Keratinocyte (primary cell): ENCODE results near the gene DOCK1. TPM values are rescaled to one million over a fixed set of nuclear protein-coding genes. Genes with fewer than 3 reads are reported as not detected.
A peak's percentile ranks its signal among the peaks of the same experiment; 100 is the strongest.

Experiments
- DNase-seq: peaks from one replicate; pipeline ENCODE4 v3.0.0-alpha.2; 2011; ENCODE audit warnings: low read depth, missing footprints, low spot score
- FAIRE-seq: peaks from 2 replicates; lab custom pipeline; 2011; peaks lifted over from hg19 to GRCh38; lab: Jason Lieb, UNC
- H2AFZ ChIP-seq: 2 replicates; pipeline ENCODE4 v1.6.0; 2012; ENCODE audit warnings: low read length, control low read depth, inconsistent platforms; ENCODE audit not compliant: control insufficient read depth
- H3K27ac ChIP-seq: 2 replicates; pipeline ENCODE4 v1.5.1; 2011; ENCODE audit warnings: low read length; ENCODE audit not compliant: control insufficient read depth, insufficient read depth
- H3K27me3 ChIP-seq: 3 replicates; pipeline ENCODE4 v1.6.0; 2011; ENCODE audit warnings: low read length; ENCODE audit not compliant: control insufficient read depth, insufficient read depth; ENCODE audit errors: extremely low read depth
- H3K36me3 ChIP-seq, 2 experiments: 2 replicates in 1 of 2; 3 replicates in 1 of 2; pipeline ENCODE4 v1.5.1; 2011; ENCODE audit warnings: low read length in 2 of 2, mild to moderate bottlenecking in 1 of 2; ENCODE audit not compliant: control insufficient read depth in 2 of 2, insufficient read depth in 2 of 2; ENCODE audit errors: extremely low read depth in 1 of 2
- H3K4me1 ChIP-seq: 3 replicates; pipeline ENCODE4 v1.5.1; 2011; ENCODE audit warnings: low read length; ENCODE audit not compliant: control insufficient read depth, insufficient read depth; ENCODE audit errors: extremely low read depth
- H3K4me2 ChIP-seq: 3 replicates; pipeline ENCODE4 v1.6.0; 2011; ENCODE audit warnings: low read depth, low read length; ENCODE audit not compliant: control insufficient read depth, insufficient read depth; ENCODE audit errors: extremely low read depth
- H3K4me3 ChIP-seq, 3 experiments: fragments of 200-600 bp in 1 of 3; sonication (generic) in 1 of 3; 2 replicates in 2 of 3; 3 replicates in 1 of 3; pipeline ENCODE4 v1.5.1; 2011 to 2016; ENCODE audit warnings: low read length in 3 of 3, mild to moderate bottlenecking in 3 of 3, control low read depth in 2 of 3, inconsistent platforms in 1 of 3, low read depth in 1 of 3, mixed read lengths in 1 of 3, mixed run types in 1 of 3, moderate library complexity in 1 of 3; ENCODE audit not compliant: control insufficient read depth in 2 of 3, insufficient read depth in 2 of 3; ENCODE audit errors: extremely low read depth in 1 of 3
- H3K79me2 ChIP-seq: 2 replicates; pipeline ENCODE4 v1.6.0; 2012; ENCODE audit warnings: low read length; ENCODE audit not compliant: control insufficient read depth, insufficient read depth
- H3K9ac ChIP-seq: 3 replicates; pipeline ENCODE4 v1.6.0; 2011; ENCODE audit warnings: low read length; ENCODE audit not compliant: control insufficient read depth, insufficient read depth; ENCODE audit errors: extremely low read depth
- H3K9me1 ChIP-seq: 3 replicates; pipeline ENCODE4 v1.6.0; 2011; ENCODE audit warnings: low read length; ENCODE audit not compliant: control insufficient read depth, insufficient read depth; ENCODE audit errors: extremely low read depth
- H3K9me3 ChIP-seq: 2 replicates; pipeline ENCODE4 v1.5.1; 2012; ENCODE audit warnings: low read depth, low read length; ENCODE audit not compliant: control insufficient read depth
- H4K20me1 ChIP-seq: 3 replicates; pipeline ENCODE4 v1.6.0; 2011; ENCODE audit warnings: low read length; ENCODE audit not compliant: control insufficient read depth, insufficient read depth; ENCODE audit errors: extremely low read depth
- EZH2 ChIP-seq: IDR thresholded peaks from one replicate; pipeline ENCODE4 v1.6.1; 2012; ENCODE audit warnings: inconsistent platforms, mild to moderate bottlenecking, low read length, moderate library complexity
- dilution Hi-C: fragments of 300-500 bp; cut with MboI; formaldehyde crosslinking; loops from one replicate; pipeline ENCODE4 v1.7.0; 2020; ENCODE audit warnings: low sequenced_read_pairs; ENCODE audit not compliant: extremely low pct_ligation_motif_present
- polyA plus RNA-seq, 5 experiments: library from polyadenylated mRNA; depleted of rRNA in 3 of 5; stranded (reverse) in 3 of 5; stranded (forward) in 1 of 5; unstranded in 1 of 5; fragments of >200 nt; gene quantifications; 1 replicate in 1 of 5; 2 replicates in 3 of 5; 3 replicates in 1 of 5; pipeline versions ENCODE4 v1.2.1 to v1.2.3, GENCODE V29; 2011 to 2012; ENCODE audit warnings: missing spikeins in 2 of 5, low read depth in 1 of 5, low replicate concordance in 1 of 5
- TF ChIP-seq, protein P1 (sequence below), 3 experiments: IDR thresholded peaks in 1 of 3; conservative IDR thresholded peaks in 1 of 3; optimal IDR thresholded peaks in 1 of 3; 2 replicates in 2 of 3; 3 replicates in 1 of 3; pipeline versions ENCODE3 to v1.5.1; 2011; ENCODE audit warnings: low read length in 3 of 3, mild to moderate bottlenecking in 3 of 3, moderate library complexity in 2 of 3, control low read depth in 1 of 3, inconsistent platforms in 1 of 3; ENCODE audit not compliant: insufficient read depth in 2 of 3; ENCODE audit errors: extremely low read depth in 1 of 3

DOCK1 gene
- polyA plus RNA-seq, 1 donor (not counting 4 experiments of a cell fraction or from before 2014, with no cell fraction given) = 15.7 TPM

DNA sequence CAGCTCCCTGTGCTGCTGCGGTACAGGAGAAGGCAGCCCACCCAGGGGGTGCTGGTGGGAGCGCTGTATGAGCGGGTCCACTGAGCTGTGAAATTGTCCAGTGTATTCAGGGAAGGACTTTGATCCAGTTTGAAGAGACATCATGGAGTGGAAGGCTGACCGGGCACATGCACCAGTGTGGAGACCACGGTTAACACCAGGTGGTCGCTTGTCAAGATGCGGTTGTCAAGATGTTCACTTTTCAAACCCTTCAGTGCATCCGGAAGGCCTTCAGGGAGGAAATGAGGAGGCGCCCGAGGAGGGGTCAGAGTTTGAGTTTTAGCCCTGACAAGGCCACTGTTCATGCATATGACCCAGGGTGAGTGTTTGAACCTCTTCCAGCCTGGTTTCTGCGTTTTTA lies 6.1 kb downstream of the DOCK1 start:
- Histone ChIP-seq H4K20me1 (peaks cover 9% of the 10 kb centered on the region), H3K9me3 (no peaks in the 10 kb centered on the region), H3K79me2 (peaks cover 92% of the 10 kb centered on the region), H2AFZ (no peak overlapping the region), H3K4me3 (no peak overlapping the region), H3K9me1 (no peaks in the 10 kb centered on the region), H3K9ac (no peak overlapping the region), H3K36me3 (peaks cover 0 to 7% of the 10 kb centered on the region in 2 experiments), H3K4me2 (peak overlapping the region; percentile 64), H3K27ac (peak overlapping the region; percentile 45), H3K4me1 (peaks cover 34% of the 10 kb centered on the region), H3K27me3 (no peaks in the 10 kb centered on the region)
- dilution Hi-C loops = no loop called here
- DNase-seq = no peak
- TF ChIP-seq, protein P1, sequence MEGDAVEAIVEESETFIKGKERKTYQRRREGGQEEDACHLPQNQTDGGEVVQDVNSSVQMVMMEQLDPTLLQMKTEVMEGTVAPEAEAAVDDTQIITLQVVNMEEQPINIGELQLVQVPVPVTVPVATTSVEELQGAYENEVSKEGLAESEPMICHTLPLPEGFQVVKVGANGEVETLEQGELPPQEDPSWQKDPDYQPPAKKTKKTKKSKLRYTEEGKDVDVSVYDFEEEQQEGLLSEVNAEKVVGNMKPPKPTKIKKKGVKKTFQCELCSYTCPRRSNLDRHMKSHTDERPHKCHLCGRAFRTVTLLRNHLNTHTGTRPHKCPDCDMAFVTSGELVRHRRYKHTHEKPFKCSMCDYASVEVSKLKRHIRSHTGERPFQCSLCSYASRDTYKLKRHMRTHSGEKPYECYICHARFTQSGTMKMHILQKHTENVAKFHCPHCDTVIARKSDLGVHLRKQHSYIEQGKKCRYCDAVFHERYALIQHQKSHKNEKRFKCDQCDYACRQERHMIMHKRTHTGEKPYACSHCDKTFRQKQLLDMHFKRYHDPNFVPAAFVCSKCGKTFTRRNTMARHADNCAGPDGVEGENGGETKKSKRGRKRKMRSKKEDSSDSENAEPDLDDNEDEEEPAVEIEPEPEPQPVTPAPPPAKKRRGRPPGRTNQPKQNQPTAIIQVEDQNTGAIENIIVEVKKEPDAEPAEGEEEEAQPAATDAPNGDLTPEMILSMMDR (optimal IDR thresholded peaks at IDR 0.05 in 1 of 3, IDR thresholded peaks at IDR 0.05 in 1 of 3, conservative IDR thresholded peaks at IDR 0.05 in 1 of 3; ENCODE audit: extremely low read depth in 1 of 3, insufficient read depth in 2 of 3, low read length in 3 of 3) = no peak
- TF ChIP-seq EZH2 = no peak
- FAIRE-seq = no peak

- H2AFZ ChIP-seq = no peak overlapping the region
- H3K36me3 ChIP-seq = peaks cover 2 to 7% of the 10 kb centered on the region in 2 experiments
- dilution Hi-C loops = no loop called here
- H3K79me2 ChIP-seq = peaks cover 93% of the 10 kb centered on the region
- no peaks in the 10 kb centered on the region for H3K27me3 ChIP-seq
- DNase-seq = no peak
- TF ChIP-seq EZH2 = no peak
- TF ChIP-seq, protein P1 (optimal IDR thresholded peaks at IDR 0.05 in 1 of 3, IDR thresholded peaks at IDR 0.05 in 1 of 3, conservative IDR thresholded peaks at IDR 0.05 in 1 of 3; ENCODE audit: extremely low read depth in 1 of 3, insufficient read depth in 2 of 3, low read length in 3 of 3) = no peak
- peaks cover 11% of the 10 kb centered on the region for H4K20me1 ChIP-seq
- no peak for FAIRE-seq
- no peak overlapping the region for H3K4me3 ChIP-seq
- H3K9ac ChIP-seq = no peak overlapping the region
- no peak overlapping the region for H3K4me2 ChIP-seq
- H3K4me1 ChIP-seq = peaks cover 29% of the 10 kb centered on the region
- H3K9me3 ChIP-seq = no peaks in the 10 kb centered on the region
- no peaks in the 10 kb centered on the region for H3K9me1 ChIP-seq
- no peak overlapping the region for H3K27ac ChIP-seq
Observed at GRCh38 chr10:126913316-126913715, 8.1 kb downstream of the DOCK1 start.
